Nephron (organoid): ENCODE data around the gene SMIM35.

Experiments
- H3K27ac Mint-ChIP-seq, 3 experiments: 2 replicates each; pipeline ENCODE4 v1.8.0; 2020; ENCODE audit warnings: mixed read lengths in 3 of 3, mild to moderate bottlenecking in 2 of 3, moderate library complexity in 1 of 3
- H3K27me3 Mint-ChIP-seq: 2 replicates; pipeline ENCODE4 v1.8.0; 2021; ENCODE audit warnings: low read depth, mild to moderate bottlenecking, moderate library complexity, mixed read lengths
- H3K36me3 Mint-ChIP-seq: 2 replicates; pipeline ENCODE4 v1.8.0; 2020; ENCODE audit warnings: low read depth, mixed read lengths
- H3K4me1 Mint-ChIP-seq: 2 replicates; pipeline ENCODE4 v1.8.0; 2020; ENCODE audit warnings: mixed read lengths
- H3K4me3 Mint-ChIP-seq, 3 experiments: 2 replicates each; pipeline ENCODE4 v1.8.0; 2020; ENCODE audit warnings: mild to moderate bottlenecking in 3 of 3, mixed read lengths in 3 of 3, moderate library complexity in 2 of 3
- H3K9me3 Mint-ChIP-seq: 2 replicates; pipeline ENCODE4 v1.8.0; 2020; ENCODE audit warnings: mixed read lengths
- CTCF ChIP-seq, 3 experiments: fragments of 200-600 bp; sonication (generic); IDR thresholded peaks; one replicate each; pipeline ENCODE4 v1.5.0; 2021; ENCODE audit warnings: antibody characterized with exemption in 3 of 3; ENCODE audit not compliant: unreplicated experiment in 3 of 3

The SMIM35 gene

GRCh38 chr11:118106789-118107335, 20.1 kb upstream of the SMIM35 start:
- Mint-ChIP-seq H3K4me1 (peaks cover 11% of the 10 kb centered on the region), H3K27me3 (peaks cover 10% of the 10 kb centered on the region), H3K9me3 (no peaks in the 10 kb centered on the region), H3K27ac (no peak overlapping the region), H3K36me3 (no peaks in the 10 kb centered on the region), H3K4me3 (no peak overlapping the region)
- no peak for TF ChIP-seq CTCF (IDR thresholded peaks at IDR 0.05; ENCODE audit: unreplicated experiment in 3 of 3)

GRCh38 chr11:118105657-118106305, 19.0 kb upstream of the SMIM35 start:
- Mint-ChIP-seq H3K9me3 (no peaks in the 10 kb centered on the region), H3K36me3 (no peaks in the 10 kb centered on the region), H3K27ac (peak overlapping the region in 2 of 3 experiments; percentile 40 to 71), H3K4me1 (peaks cover 14% of the 10 kb centered on the region), H3K4me3 (no peak overlapping the region), H3K27me3 (peaks cover 15% of the 10 kb centered on the region)
- no peak for TF ChIP-seq CTCF (IDR thresholded peaks at IDR 0.05; ENCODE audit: unreplicated experiment in 3 of 3)

GRCh38 chr11:118104491-118104890, 17.7 kb upstream of the SMIM35 start:
- Mint-ChIP-seq H3K27ac (peak overlapping the region; percentile 67 to 92 (median 87)), H3K27me3 (peaks cover 10% of the 10 kb centered on the region), H3K4me3 (no peak overlapping the region), H3K9me3 (no peaks in the 10 kb centered on the region), H3K36me3 (no peaks in the 10 kb centered on the region), H3K4me1 (peaks cover 14% of the 10 kb centered on the region)
- TF ChIP-seq CTCF (IDR thresholded peaks at IDR 0.05; ENCODE audit: unreplicated experiment in 3 of 3) = no peak

GRCh38 chr11:118102721-118103261, 16.0 kb upstream of the SMIM35 start:
- H3K4me3 Mint-ChIP-seq = no peak overlapping the region
- H3K9me3 Mint-ChIP-seq = no peaks in the 10 kb centered on the region
- peaks cover 13% of the 10 kb centered on the region for H3K4me1 Mint-ChIP-seq

GRCh38 chr11:118100691-118101232, 14.0 kb upstream of the SMIM35 start:
- no peak for TF ChIP-seq CTCF (IDR thresholded peaks at IDR 0.05; ENCODE audit: unreplicated experiment in 3 of 3)
- Mint-ChIP-seq H3K4me1 (peaks cover 13% of the 10 kb centered on the region), H3K4me3 (no peak overlapping the region), H3K27ac (no peak overlapping the region), H3K27me3 (peaks cover 11% of the 10 kb centered on the region), H3K36me3 (no peaks in the 10 kb centered on the region), H3K9me3 (no peaks in the 10 kb centered on the region)

More at GRCh38 chr11:118102721-118103261, 16.0 kb upstream of the SMIM35 start:
- Mint-ChIP-seq H3K27me3 (peaks cover 8% of the 10 kb centered on the region), H3K36me3 (no peaks in the 10 kb centered on the region), H3K27ac (no peak overlapping the region)
- TF ChIP-seq CTCF (IDR thresholded peaks at IDR 0.05; ENCODE audit: unreplicated experiment in 3 of 3) = no peak
